ENCODE results near the gene PKP4. TPM values are rescaled to one million over a fixed set of nuclear protein-coding genes. Genes with fewer than 3 reads are reported as not detected.

The PKP4 gene
- total RNA-seq, 1 donor from 2014 or later: 26.1 TPM

DNA sequence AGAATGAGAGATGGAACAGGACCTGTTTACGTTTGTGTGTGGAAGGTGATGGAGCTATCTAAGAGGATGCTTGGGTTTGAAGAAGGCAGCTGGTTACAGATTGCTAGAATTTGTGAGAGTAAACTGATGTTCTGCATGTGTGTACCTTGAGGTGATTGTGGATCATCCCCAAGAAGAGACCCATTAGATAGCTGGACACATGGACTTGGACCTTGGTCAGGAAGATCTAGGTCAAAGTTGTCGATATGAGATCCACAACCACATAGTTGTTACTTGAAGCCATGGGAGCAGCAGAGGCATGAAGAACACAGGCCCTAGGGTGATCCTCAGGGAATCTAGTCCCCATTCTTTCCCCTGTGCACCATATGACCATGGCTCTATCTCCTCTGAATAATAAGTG is 101.0 kb downstream of the PKP4 start:
- H3K4me1 ChIP-seq (ENCODE audit: control insufficient read depth in 3 of 3, insufficient read depth in 3 of 3, low read length in 3 of 3): no peaks in the 10 kb centered on the region
- H3K27ac ChIP-seq (ENCODE audit: low read depth, low read length): no peak overlapping the region
- no peak overlapping the region for H3K4me3 ChIP-seq (ENCODE audit: low read length in 3 of 3)
- H3K27me3 ChIP-seq (ENCODE audit: control insufficient read depth in 3 of 3, insufficient read depth in 3 of 3, low read length in 3 of 3): no peaks in the 10 kb centered on the region
- no peak overlapping the region for H3K9ac ChIP-seq (ENCODE audit: low read depth in 1 of 3, low read length in 3 of 3)
- H3K36me3 ChIP-seq (ENCODE audit: control insufficient read depth in 3 of 3, insufficient read depth in 3 of 3, low read length in 3 of 3): peaks cover 0 to 3% (median 0%) of the 10 kb centered on the region in 3 donors
- H3K9me3 ChIP-seq (ENCODE audit: control insufficient read depth in 3 of 3, low read length in 3 of 3): no peaks in the 10 kb centered on the region

- Histone ChIP-seq H3K4me1 (ENCODE audit: control insufficient read depth in 3 of 3, insufficient read depth in 3 of 3, low read length in 3 of 3) (no peaks in the 10 kb centered on the region), H3K4me3 (ENCODE audit: low read length in 3 of 3) (no peak overlapping the region), H3K9ac (ENCODE audit: low read depth in 1 of 3, low read length in 3 of 3) (no peak overlapping the region), H3K27me3 (ENCODE audit: control insufficient read depth in 3 of 3, insufficient read depth in 3 of 3, low read length in 3 of 3) (no peaks in the 10 kb centered on the region), H3K9me3 (ENCODE audit: control insufficient read depth in 3 of 3, low read length in 3 of 3) (no peaks in the 10 kb centered on the region), H3K36me3 (ENCODE audit: control insufficient read depth in 3 of 3, insufficient read depth in 3 of 3, low read length in 3 of 3) (peaks cover 0 to 3% (median 0%) of the 10 kb centered on the region in 3 donors), H3K27ac (ENCODE audit: low read depth, low read length) (no peak overlapping the region)
Observed at GRCh38 chr2:158559252-158559651, 102.5 kb downstream of the PKP4 start.

DNA sequence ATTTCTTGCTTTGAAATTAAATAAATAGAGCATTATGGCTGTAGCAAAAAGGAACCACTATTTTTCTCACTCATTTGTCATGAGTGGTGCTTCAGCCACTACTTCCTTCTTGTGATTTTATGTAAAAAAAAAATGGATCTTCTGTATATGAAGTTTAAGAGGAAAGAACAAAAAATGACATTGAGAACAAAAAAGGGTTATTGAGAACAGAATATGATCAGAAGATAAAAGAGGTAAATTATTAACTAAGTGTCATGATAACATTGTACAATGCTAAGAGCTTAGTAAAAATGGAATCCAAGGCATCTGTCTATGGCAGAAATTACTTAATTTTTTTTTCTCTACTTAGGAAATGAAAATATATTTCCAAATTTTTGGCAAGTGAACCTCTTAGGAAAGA is 103.5 kb downstream of the PKP4 start:
- Histone ChIP-seq H3K36me3 (ENCODE audit: control insufficient read depth in 3 of 3, insufficient read depth in 3 of 3, low read length in 3 of 3) (peaks cover 0 to 3% (median 0%) of the 10 kb centered on the region in 3 donors), H3K27ac (ENCODE audit: low read depth, low read length) (no peak overlapping the region), H3K4me3 (ENCODE audit: low read length in 3 of 3) (no peak overlapping the region), H3K27me3 (ENCODE audit: control insufficient read depth in 3 of 3, insufficient read depth in 3 of 3, low read length in 3 of 3) (no peaks in the 10 kb centered on the region), H3K9ac (ENCODE audit: low read depth in 1 of 3, low read length in 3 of 3) (no peak overlapping the region), H3K9me3 (ENCODE audit: control insufficient read depth in 3 of 3, low read length in 3 of 3) (no peaks in the 10 kb centered on the region), H3K4me1 (ENCODE audit: control insufficient read depth in 3 of 3, insufficient read depth in 3 of 3, low read length in 3 of 3) (no peaks in the 10 kb centered on the region)

- Histone ChIP-seq H3K36me3 (ENCODE audit: control insufficient read depth in 3 of 3, insufficient read depth in 3 of 3, low read length in 3 of 3) (peaks cover 0 to 3% (median 0%) of the 10 kb centered on the region in 3 donors), H3K9ac (ENCODE audit: low read depth in 1 of 3, low read length in 3 of 3) (no peak overlapping the region), H3K27ac (ENCODE audit: low read depth, low read length) (no peak overlapping the region), H3K9me3 (ENCODE audit: control insufficient read depth in 3 of 3, low read length in 3 of 3) (no peaks in the 10 kb centered on the region), H3K4me1 (ENCODE audit: control insufficient read depth in 3 of 3, insufficient read depth in 3 of 3, low read length in 3 of 3) (no peaks in the 10 kb centered on the region), H3K4me3 (ENCODE audit: low read length in 3 of 3) (no peak overlapping the region), H3K27me3 (ENCODE audit: control insufficient read depth in 3 of 3, insufficient read depth in 3 of 3, low read length in 3 of 3) (no peaks in the 10 kb centered on the region)
Observed at GRCh38 chr2:158561054-158561453, 104.3 kb downstream of the PKP4 start.

GRCh38 chr2:158567208-158567607 is 110.5 kb downstream of the PKP4 start:
- Histone ChIP-seq H3K4me1 (ENCODE audit: control insufficient read depth in 3 of 3, insufficient read depth in 3 of 3, low read length in 3 of 3) (no peaks in the 10 kb centered on the region), H3K9ac (ENCODE audit: low read depth in 1 of 3, low read length in 3 of 3) (no peak overlapping the region), H3K4me3 (ENCODE audit: low read length in 3 of 3) (no peak overlapping the region), H3K27me3 (ENCODE audit: control insufficient read depth in 3 of 3, insufficient read depth in 3 of 3, low read length in 3 of 3) (no peaks in the 10 kb centered on the region), H3K9me3 (ENCODE audit: control insufficient read depth in 3 of 3, low read length in 3 of 3) (no peaks in the 10 kb centered on the region), H3K36me3 (ENCODE audit: control insufficient read depth in 3 of 3, insufficient read depth in 3 of 3, low read length in 3 of 3) (no peaks in the 10 kb centered on the region), H3K27ac (ENCODE audit: low read depth, low read length) (no peak overlapping the region)

DNA sequence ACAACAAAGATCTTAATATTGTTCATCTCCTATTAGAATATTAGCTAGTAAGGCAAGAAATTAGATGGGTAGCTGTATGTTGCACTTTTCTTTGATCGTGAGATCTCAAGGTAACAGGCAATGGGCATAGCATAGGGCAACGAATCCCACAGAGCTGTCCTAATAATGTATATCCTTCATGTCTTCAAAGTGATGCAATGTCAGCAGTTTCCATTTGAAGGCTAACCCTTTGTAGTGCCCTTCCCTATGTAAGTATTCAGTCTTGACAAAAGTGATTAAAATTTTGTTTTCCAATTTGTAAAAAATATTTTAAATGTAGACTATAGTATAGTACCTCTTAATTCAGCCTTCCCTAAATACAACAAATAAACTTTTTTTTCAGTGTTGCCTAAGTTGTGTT is 112.5 kb downstream of the PKP4 start:
- no peak overlapping the region for H3K9ac ChIP-seq (ENCODE audit: low read depth in 1 of 3, low read length in 3 of 3)
- H3K9me3 ChIP-seq (ENCODE audit: control insufficient read depth in 3 of 3, low read length in 3 of 3): no peaks in the 10 kb centered on the region
- no peak overlapping the region for H3K4me3 ChIP-seq (ENCODE audit: low read length in 3 of 3)
- H3K36me3 ChIP-seq (ENCODE audit: control insufficient read depth in 3 of 3, insufficient read depth in 3 of 3, low read length in 3 of 3): no peaks in the 10 kb centered on the region
- no peaks in the 10 kb centered on the region for H3K4me1 ChIP-seq (ENCODE audit: control insufficient read depth in 3 of 3, insufficient read depth in 3 of 3, low read length in 3 of 3)
- H3K27me3 ChIP-seq (ENCODE audit: control insufficient read depth in 3 of 3, insufficient read depth in 3 of 3, low read length in 3 of 3): no peaks in the 10 kb centered on the region
- no peak overlapping the region for H3K27ac ChIP-seq (ENCODE audit: low read depth, low read length)

DNA sequence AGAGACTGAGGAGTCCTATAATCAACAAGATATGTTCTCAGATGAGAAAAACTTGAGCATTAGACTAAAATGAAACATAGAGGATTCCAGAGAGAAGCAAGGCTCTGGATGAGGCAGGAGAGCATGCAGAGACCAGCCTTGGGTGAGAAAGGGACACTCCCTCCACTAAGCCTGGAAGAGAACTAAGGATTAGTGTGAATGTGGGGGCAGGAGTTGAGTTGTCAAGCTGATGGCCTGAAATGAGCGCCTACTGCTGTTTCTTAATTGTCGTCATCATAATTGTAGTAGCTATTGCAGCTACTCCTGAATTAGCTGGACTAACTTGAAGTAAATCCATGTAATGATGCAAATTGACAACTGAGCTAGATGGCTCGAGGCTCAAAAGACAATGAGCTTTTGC is 114.1 kb downstream of the PKP4 start:
- no peak overlapping the region for H3K27ac ChIP-seq (ENCODE audit: low read depth, low read length)
- no peaks in the 10 kb centered on the region for H3K36me3 ChIP-seq (ENCODE audit: control insufficient read depth in 3 of 3, insufficient read depth in 3 of 3, low read length in 3 of 3)
- H3K27me3 ChIP-seq (ENCODE audit: control insufficient read depth in 3 of 3, insufficient read depth in 3 of 3, low read length in 3 of 3): no peaks in the 10 kb centered on the region
- no peak overlapping the region for H3K4me3 ChIP-seq (ENCODE audit: low read length in 3 of 3)
- H3K4me1 ChIP-seq (ENCODE audit: control insufficient read depth in 3 of 3, insufficient read depth in 3 of 3, low read length in 3 of 3): no peaks in the 10 kb centered on the region
- H3K9me3 ChIP-seq (ENCODE audit: control insufficient read depth in 3 of 3, low read length in 3 of 3): no peaks in the 10 kb centered on the region
- H3K9ac ChIP-seq (ENCODE audit: low read depth in 1 of 3, low read length in 3 of 3): no peak overlapping the region

GRCh38 chr2:158573739-158574138 is 117.0 kb downstream of the PKP4 start:
- no peaks in the 10 kb centered on the region for H3K4me1 ChIP-seq (ENCODE audit: control insufficient read depth in 3 of 3, insufficient read depth in 3 of 3, low read length in 3 of 3)
- no peak overlapping the region for H3K27ac ChIP-seq (ENCODE audit: low read depth, low read length)
- H3K36me3 ChIP-seq (ENCODE audit: control insufficient read depth in 3 of 3, insufficient read depth in 3 of 3, low read length in 3 of 3): no peaks in the 10 kb centered on the region
- H3K4me3 ChIP-seq (ENCODE audit: low read length in 3 of 3): no peak overlapping the region
- H3K9me3 ChIP-seq (ENCODE audit: control insufficient read depth in 3 of 3, low read length in 3 of 3): no peaks in the 10 kb centered on the region
- H3K27me3 ChIP-seq (ENCODE audit: control insufficient read depth in 3 of 3, insufficient read depth in 3 of 3, low read length in 3 of 3): no peaks in the 10 kb centered on the region
- H3K9ac ChIP-seq (ENCODE audit: low read depth in 1 of 3, low read length in 3 of 3): no peak overlapping the region

- H3K27ac ChIP-seq (ENCODE audit: low read depth, low read length): peak overlapping the region; percentile 1
- no peaks in the 10 kb centered on the region for H3K9me3 ChIP-seq (ENCODE audit: control insufficient read depth in 3 of 3, low read length in 3 of 3)
- no peak overlapping the region for H3K4me3 ChIP-seq (ENCODE audit: low read length in 3 of 3)
- no peak overlapping the region for H3K9ac ChIP-seq (ENCODE audit: low read depth in 1 of 3, low read length in 3 of 3)
- no peaks in the 10 kb centered on the region for H3K4me1 ChIP-seq (ENCODE audit: control insufficient read depth in 3 of 3, insufficient read depth in 3 of 3, low read length in 3 of 3)
- H3K36me3 ChIP-seq (ENCODE audit: control insufficient read depth in 3 of 3, insufficient read depth in 3 of 3, low read length in 3 of 3): no peaks in the 10 kb centered on the region
- no peaks in the 10 kb centered on the region for H3K27me3 ChIP-seq (ENCODE audit: control insufficient read depth in 3 of 3, insufficient read depth in 3 of 3, low read length in 3 of 3)
Observed at GRCh38 chr2:158575051-158575635, 118.4 kb downstream of the PKP4 start.

DNA sequence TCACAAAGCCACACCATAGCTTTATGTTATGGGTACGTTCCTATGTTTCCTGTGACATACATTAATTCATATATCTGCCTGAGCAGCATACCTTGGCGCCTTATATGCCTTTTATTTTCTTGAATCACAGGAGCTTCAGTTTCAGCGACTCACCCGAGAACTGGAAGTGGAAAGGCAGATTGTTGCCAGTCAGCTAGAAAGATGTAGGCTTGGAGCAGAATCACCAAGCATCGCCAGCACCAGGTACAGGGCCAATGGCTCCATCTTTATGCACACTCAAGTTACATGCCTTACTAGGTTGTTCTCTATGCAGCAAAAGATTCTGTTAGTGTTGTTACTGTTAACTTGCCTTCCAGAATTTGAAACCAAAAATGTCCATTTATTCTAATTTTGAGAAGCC is 120.4 kb downstream of the PKP4 start:
- Histone ChIP-seq H3K4me3 (ENCODE audit: low read length in 3 of 3) (no peak overlapping the region), H3K9me3 (ENCODE audit: control insufficient read depth in 3 of 3, low read length in 3 of 3) (no peaks in the 10 kb centered on the region), H3K4me1 (ENCODE audit: control insufficient read depth in 3 of 3, insufficient read depth in 3 of 3, low read length in 3 of 3) (no peaks in the 10 kb centered on the region), H3K27me3 (ENCODE audit: control insufficient read depth in 3 of 3, insufficient read depth in 3 of 3, low read length in 3 of 3) (no peaks in the 10 kb centered on the region), H3K36me3 (ENCODE audit: control insufficient read depth in 3 of 3, insufficient read depth in 3 of 3, low read length in 3 of 3) (no peaks in the 10 kb centered on the region), H3K27ac (ENCODE audit: low read depth, low read length) (no peak overlapping the region), H3K9ac (ENCODE audit: low read depth in 1 of 3, low read length in 3 of 3) (no peak overlapping the region)
